ENCODE data around the gene HDLBP. TPM values are rescaled to one million over a fixed set of nuclear protein-coding genes. Genes with fewer than 3 reads are reported as not detected.
"Not testable (repeated sequence)": the region's sequence is repeated elsewhere in the genome, so short reads cannot be mapped to it uniquely, and the experiment has no call there.

The HDLBP gene
- total RNA-seq, 1 donor, result 121 TPM

DNA sequence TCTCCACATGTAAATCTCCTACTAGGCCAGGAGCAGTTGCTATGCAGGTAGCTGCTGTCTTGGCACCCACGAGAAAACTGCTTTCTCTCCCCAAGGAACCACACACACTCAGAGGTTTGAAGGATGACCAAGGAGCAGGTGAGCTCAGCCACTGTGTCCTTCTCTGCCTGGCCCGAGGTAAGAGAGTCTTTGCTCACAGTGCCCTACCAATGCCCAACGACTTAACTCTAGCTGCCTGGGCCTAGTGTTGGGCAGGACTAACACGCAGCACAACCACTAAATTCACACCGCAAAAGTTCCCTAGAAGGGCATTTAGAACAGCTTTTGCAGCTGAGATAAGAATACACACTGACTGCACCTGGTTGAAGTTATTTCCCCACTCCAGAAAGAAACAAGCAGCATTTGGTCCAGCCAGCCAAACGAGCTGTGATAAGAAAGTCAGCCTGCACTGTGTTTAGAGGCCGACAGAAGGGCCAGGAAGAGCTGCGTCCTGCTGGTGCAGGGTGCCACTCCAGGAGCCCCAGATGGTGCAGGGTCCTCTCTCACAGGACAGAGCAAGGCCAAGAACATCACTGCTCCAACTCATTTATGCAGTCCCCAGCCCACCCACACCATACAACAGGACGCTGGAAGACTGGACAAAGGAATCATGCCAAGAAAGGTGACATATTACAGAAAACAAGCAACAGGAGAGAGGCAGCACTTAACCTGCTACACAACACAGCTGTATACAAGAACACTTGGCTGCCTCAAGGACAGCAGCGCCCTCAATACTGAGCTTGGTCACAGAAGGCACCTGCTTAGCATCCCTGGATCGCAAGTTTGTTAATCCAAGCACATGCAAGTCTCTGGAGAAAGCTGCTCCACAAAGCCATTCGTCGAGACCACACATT is 12.5 kb downstream of the HDLBP start:
- no peaks in the 10 kb centered on the region for H3K27me3 ChIP-seq (ENCODE audit: insufficient read depth, low read length)
- H3K4me3 ChIP-seq (ENCODE audit: low read length), result no peak overlapping the region
- peaks cover 39% of the 10 kb centered on the region for H3K4me1 ChIP-seq (ENCODE audit: insufficient read depth, low read length)
- no peaks in the 10 kb centered on the region for H3K9me3 ChIP-seq (ENCODE audit: low read depth, low read length)

DNA sequence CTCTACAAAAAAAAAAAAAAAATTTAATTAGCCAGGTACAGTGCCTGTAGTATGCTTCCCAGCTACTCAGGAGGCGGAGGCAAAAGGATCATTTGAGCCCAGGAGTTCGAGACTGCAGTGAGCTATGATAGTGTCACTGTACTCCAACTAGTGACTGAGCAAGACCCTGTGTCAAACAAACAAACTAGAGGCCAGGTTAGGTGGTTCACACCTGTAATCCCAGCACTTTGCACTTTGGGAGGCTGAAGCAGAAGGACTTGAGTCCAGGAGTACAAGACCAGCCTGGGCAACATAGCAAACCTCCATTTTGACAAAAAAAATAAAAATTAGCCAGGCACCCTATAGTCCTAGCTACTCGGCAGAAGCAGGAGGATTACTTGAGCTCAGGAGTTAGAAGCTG is 13.4 kb downstream of the HDLBP start:
- Histone ChIP-seq H3K4me3 (ENCODE audit: low read length) (no peak overlapping the region), H3K9me3 (ENCODE audit: low read depth, low read length) (no peaks in the 10 kb centered on the region), H3K4me1 (ENCODE audit: insufficient read depth, low read length) (peaks cover 40% of the 10 kb centered on the region), H3K27me3 (ENCODE audit: insufficient read depth, low read length) (no peaks in the 10 kb centered on the region)

DNA sequence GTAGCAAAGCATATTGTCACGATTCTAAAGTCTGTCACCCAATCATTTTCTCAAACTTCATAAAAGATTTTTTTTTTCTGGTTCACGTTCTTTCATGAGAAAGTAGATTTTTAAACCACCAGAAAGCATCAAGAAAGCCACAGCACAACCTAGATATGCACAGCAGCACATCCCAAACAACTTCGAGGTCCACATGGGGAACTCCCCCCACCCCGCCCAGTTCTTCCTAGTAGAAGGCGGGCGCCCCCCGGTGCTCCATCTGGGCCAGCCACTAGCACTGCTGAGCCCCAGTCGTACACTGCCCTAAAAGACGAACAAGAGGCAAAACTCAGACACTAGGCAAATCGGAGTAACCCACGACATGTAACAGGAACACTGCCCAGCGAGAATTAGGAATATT is 15.5 kb downstream of the HDLBP start:
- Histone ChIP-seq H3K4me1 (ENCODE audit: insufficient read depth, low read length) (peaks cover 31% of the 10 kb centered on the region), H3K4me3 (ENCODE audit: low read length) (no peak overlapping the region), H3K9me3 (ENCODE audit: low read depth, low read length) (no peaks in the 10 kb centered on the region), H3K27me3 (ENCODE audit: insufficient read depth, low read length) (no peaks in the 10 kb centered on the region)

DNA sequence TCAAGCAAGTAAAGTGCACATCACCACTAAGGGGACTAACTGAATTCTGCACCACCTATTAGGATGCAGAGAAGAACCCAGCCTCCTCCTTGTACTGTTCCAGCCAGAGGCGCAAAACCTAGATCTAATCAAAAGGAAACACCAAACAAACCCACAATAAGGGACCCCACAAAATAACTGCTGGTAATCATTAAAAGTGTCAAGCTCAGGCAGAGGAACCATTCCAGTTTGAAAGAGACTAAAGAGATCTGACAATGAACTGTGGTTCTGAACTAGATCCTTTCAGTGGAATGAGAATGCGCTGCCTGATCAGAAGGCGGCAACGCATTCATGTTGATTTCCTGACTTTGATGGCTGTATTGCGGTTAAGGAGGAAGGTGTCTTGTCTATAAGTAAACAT is 16.8 kb downstream of the HDLBP start:
- H3K27me3 ChIP-seq (ENCODE audit: insufficient read depth, low read length), result no peaks in the 10 kb centered on the region
- H3K4me3 ChIP-seq (ENCODE audit: low read length), result no peak overlapping the region
- no peaks in the 10 kb centered on the region for H3K9me3 ChIP-seq (ENCODE audit: low read depth, low read length)
- H3K4me1 ChIP-seq (ENCODE audit: insufficient read depth, low read length), result peaks cover 27% of the 10 kb centered on the region

DNA sequence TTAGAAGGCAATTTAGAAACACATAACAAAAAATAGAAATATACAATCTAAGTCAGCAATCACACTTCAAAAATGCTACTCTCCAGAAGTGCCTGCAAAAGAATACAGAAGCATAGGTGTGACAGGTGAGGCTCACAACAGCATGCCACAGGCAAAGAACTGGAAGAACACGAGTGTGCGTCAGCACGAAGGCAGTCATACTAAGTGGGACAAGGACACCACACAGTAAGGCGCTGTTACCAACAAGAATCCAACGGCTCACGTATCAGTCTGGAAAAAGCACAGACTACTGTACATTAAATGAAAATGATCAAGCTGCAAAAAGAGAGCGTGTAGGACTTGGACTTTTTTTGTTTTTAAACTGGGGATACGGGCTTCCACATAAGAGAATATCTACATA is 18.7 kb downstream of the HDLBP start:
- Histone ChIP-seq H3K9me3 (ENCODE audit: low read depth, low read length) (no peaks in the 10 kb centered on the region), H3K27me3 (ENCODE audit: insufficient read depth, low read length) (no peaks in the 10 kb centered on the region), H3K4me1 (ENCODE audit: insufficient read depth, low read length) (peaks cover 31% of the 10 kb centered on the region), H3K4me3 (ENCODE audit: low read length) (no peak overlapping the region)

DNA sequence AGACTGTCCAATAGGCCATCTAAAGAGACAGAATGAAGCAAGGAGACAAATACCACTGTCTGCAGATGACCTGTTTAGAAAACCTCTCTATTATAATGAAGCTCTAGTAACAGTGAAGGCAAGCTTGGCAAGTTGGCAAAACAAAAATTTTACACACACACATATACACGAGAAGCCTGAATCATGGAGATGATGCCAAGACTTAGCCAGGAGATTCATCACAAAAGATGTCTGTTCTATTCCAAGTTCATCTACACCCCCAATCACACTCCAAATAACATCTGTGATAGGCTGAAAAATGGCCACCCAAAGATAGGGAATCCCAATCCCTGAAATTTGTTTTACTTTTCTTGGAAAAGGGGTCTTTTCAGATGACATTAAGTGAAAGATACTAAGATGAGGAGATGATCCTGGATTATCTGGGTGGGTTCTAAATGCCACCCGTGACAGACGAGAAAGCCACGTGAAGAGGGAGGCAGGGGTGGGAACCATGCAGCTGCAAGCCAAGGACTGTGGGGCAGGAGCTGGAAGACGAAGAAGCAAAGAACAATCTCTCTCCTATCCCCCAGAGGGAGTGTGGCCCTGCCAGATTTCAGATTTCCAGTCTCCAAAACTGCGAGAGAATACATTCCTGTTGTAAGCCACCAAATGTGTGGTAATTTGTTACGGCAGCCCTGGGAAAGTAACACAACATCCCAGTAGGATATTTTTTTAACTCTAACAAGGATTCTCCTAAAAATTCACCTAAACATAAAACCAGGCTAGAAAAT is 20.0 kb downstream of the HDLBP start:
- H3K4me1 ChIP-seq (ENCODE audit: insufficient read depth, low read length), result peaks cover 30% of the 10 kb centered on the region

DNA sequence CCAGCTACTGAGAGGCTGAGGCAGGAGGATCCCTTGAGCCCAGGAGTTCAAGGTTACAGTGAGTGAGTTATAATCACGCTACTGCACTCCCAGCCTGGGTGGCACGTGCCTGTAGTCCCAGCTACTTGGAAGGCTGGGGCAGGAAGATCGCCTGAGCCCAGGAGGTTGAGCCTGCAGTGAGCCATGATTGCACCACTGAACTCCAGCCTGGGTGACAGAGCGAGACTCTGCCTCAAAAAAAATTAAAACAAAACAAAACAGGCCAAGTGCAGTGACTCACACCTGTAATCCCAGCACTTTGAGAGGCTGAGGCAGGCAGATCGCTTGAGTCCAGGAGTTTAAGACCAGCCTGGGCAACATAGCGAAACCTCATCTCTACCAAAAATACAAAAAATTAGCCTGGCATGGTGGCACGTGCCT is 22.1 kb downstream of the HDLBP start:
- H3K27me3 ChIP-seq (ENCODE audit: insufficient read depth, low read length); H3K4me3 ChIP-seq (ENCODE audit: low read length); H3K9me3 ChIP-seq (ENCODE audit: low read depth, low read length): not testable (repeated sequence)
- peaks cover 14% of the 10 kb centered on the region for H3K4me1 ChIP-seq (ENCODE audit: insufficient read depth, low read length)

More for the DNA sequence above, 20.0 kb downstream of the HDLBP start:
- no peaks in the 10 kb centered on the region for H3K9me3 ChIP-seq (ENCODE audit: low read depth, low read length)
- H3K27me3 ChIP-seq (ENCODE audit: insufficient read depth, low read length), result no peaks in the 10 kb centered on the region
- no peak overlapping the region for H3K4me3 ChIP-seq (ENCODE audit: low read length)

DNA sequence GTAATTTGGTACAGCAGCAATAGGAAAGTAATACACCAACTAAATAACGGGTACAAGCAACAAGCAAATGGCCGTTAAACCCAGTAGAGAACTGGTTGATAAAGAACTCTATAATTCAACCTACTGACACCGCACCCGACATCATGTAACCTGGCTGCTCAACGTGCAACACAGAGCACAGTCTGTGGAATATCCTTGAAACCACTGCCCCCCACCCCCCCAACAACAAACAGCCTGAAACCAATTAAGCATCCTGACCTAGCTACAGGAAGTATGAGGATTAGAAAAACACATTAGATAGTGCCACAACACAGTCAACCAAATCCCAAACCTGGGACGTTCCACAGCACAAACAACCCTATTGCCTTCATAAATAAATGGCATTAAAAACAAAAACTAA is 23.5 kb downstream of the HDLBP start:
- Histone ChIP-seq H3K4me1 (ENCODE audit: insufficient read depth, low read length) (peaks cover 14% of the 10 kb centered on the region), H3K4me3 (ENCODE audit: low read length) (no peak overlapping the region), H3K9me3 (ENCODE audit: low read depth, low read length) (no peaks in the 10 kb centered on the region), H3K27me3 (ENCODE audit: insufficient read depth, low read length) (no peaks in the 10 kb centered on the region)

DNA sequence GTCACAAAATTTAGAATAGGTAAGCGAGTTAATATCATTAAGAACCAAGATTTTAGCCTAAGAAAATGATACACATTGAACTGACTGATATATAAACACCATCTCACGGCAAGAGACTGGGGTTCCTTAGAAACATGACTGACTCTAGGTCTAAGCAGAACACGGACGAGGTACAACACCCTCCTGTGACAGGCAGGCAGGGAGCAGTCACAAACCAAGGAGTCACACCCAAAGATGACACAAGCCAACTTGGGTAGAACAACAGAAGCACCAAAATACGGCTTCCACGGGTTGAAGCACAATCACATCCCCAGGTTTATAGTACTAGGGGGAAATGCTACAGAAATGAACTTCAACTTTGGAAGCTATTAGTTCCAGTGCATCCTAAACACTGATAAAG is 24.3 kb downstream of the HDLBP start:
- Histone ChIP-seq H3K4me3 (ENCODE audit: low read length) (no peak overlapping the region), H3K4me1 (ENCODE audit: insufficient read depth, low read length) (peaks cover 10% of the 10 kb centered on the region), H3K27me3 (ENCODE audit: insufficient read depth, low read length) (no peaks in the 10 kb centered on the region), H3K9me3 (ENCODE audit: low read depth, low read length) (no peaks in the 10 kb centered on the region)

DNA sequence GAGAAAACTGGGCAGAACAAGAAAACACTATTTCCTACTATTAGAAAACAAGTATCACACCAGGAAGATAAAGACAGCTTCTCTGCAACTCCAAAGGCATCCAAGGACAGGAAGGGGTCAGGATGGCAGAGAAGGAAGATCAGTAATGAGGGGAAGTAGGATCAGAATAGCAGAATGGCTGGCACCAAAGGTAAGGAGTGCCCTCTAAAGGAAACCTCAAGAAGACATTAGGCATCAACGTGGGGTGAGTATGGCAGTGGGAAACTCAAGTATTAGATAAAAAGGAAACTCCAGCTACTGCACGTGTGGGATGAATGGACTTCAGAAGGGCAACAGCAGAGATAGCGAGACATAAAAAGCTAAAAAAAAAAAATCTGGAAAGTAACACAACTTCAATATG is 25.9 kb downstream of the HDLBP start:
- Histone ChIP-seq H3K9me3 (ENCODE audit: low read depth, low read length) (no peaks in the 10 kb centered on the region), H3K27me3 (ENCODE audit: insufficient read depth, low read length) (no peaks in the 10 kb centered on the region), H3K4me1 (ENCODE audit: insufficient read depth, low read length) (peaks cover 11% of the 10 kb centered on the region), H3K4me3 (ENCODE audit: low read length) (no peak overlapping the region)

DNA sequence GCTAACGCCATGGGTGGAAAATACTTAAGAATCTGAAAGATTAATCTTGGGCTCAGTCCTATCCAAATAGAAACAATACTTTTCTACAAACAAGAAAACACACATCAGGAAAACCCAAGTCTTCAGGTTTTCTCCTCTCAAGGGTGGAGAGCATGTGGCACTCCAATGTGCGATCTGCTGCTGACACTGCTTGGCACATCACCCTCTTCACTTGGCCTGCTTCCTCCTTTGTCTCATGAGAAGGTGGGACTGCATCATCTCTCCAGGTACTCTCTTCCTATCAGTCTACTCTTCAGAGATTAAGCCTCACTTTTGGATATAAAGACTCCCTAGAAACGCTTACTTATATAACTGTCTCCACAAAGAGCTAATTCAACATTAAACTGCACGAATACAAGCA is 26.4 kb downstream of the HDLBP start:
- Histone ChIP-seq H3K9me3 (ENCODE audit: low read depth, low read length) (no peaks in the 10 kb centered on the region), H3K27me3 (ENCODE audit: insufficient read depth, low read length) (no peaks in the 10 kb centered on the region), H3K4me3 (ENCODE audit: low read length) (no peak overlapping the region), H3K4me1 (ENCODE audit: insufficient read depth, low read length) (peaks cover 14% of the 10 kb centered on the region)

DNA sequence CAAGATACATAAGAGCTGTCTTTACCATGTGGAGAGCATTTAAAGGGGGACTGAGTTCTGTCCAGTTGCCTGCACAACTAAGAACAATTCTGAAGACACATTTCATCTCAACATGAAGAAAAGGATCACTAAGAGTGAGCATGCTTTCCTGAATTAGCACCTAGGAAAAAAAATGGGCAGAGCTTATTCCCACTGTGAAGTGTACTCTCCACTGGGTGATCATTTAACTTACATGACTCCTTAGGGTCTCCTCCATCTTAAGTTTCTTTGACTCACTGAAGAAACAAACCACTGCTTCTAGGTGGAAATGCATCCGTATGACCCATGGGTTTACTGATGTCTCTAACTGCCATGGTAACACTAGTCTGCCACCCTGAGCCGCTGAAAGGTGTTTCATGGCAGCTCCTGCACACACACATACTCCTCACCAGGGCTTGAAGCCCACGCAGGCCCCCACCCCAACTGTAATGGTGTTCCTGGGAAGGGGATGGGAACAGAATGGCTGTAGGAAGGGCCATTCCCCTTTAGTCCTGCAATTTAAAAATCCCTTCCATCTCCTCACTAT is 27.1 kb downstream of the HDLBP start:
- Histone ChIP-seq H3K9me3 (ENCODE audit: low read depth, low read length) (no peaks in the 10 kb centered on the region), H3K4me1 (ENCODE audit: insufficient read depth, low read length) (peaks cover 14% of the 10 kb centered on the region), H3K27me3 (ENCODE audit: insufficient read depth, low read length) (no peaks in the 10 kb centered on the region), H3K4me3 (ENCODE audit: low read length) (no peak overlapping the region)

DNA sequence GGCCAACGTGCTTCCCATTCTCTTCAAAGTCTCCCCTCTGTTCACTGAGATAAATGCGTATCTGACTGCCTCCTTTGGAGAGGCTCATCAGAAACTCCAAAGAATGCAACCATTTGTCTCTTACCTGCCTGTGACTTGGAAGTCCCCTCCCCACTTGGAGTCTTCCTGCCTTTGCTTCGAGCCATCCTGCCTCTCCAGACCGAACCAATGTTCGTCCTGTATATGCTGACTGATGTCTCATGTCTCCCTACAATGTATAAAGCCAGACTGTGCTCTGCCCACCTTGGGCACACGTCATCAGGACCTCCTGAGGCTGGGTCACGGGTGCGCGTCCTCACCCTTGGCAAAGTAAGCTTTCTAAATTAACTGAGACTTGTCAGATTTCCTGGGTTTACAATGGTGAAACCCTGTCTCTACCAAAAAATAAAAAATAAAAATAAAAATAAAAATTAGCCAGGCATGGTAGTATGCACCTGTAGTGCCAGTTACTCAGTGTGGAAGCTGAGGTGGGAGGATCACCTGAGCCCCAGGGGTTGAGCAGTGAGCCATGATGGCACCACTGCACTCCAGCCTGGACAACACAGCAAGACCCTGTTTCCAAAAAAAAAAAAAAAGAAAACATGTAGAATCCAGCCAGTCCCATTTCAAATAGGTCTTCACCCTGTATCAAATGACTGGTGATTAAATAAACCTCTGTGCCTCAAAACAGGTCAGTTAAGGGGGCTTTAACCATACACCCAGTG is 29.0 kb downstream of the HDLBP start:
- Histone ChIP-seq H3K9me3 (ENCODE audit: low read depth, low read length) (no peaks in the 10 kb centered on the region), H3K27me3 (ENCODE audit: insufficient read depth, low read length) (no peaks in the 10 kb centered on the region), H3K4me3 (ENCODE audit: low read length) (no peak overlapping the region), H3K4me1 (ENCODE audit: insufficient read depth, low read length) (peaks cover 9% of the 10 kb centered on the region)

DNA sequence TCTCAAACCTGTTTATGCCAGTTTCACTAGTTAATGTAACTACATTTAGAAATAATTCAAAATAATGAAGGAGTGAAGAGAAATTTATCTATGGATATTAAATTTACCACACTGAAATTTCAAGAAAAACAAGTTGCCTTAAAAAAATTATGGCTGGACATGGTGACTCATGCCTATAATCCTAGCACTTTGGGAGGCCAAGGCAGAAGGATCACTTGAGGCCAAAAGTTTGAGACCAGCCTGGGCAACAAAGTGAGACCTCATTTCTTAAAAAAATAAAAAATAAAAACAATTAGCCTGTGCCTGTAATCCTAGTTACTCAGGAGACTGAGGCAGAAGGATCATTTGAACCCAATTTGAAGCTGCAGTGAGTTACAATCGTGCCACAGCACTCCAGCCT is 29.9 kb downstream of the HDLBP start:
- H3K9me3 ChIP-seq (ENCODE audit: low read depth, low read length), result no peaks in the 10 kb centered on the region
- H3K4me3 ChIP-seq (ENCODE audit: low read length), result no peak overlapping the region
- H3K4me1 ChIP-seq (ENCODE audit: insufficient read depth, low read length), result peaks cover 9% of the 10 kb centered on the region
- no peaks in the 10 kb centered on the region for H3K27me3 ChIP-seq (ENCODE audit: insufficient read depth, low read length)

DNA sequence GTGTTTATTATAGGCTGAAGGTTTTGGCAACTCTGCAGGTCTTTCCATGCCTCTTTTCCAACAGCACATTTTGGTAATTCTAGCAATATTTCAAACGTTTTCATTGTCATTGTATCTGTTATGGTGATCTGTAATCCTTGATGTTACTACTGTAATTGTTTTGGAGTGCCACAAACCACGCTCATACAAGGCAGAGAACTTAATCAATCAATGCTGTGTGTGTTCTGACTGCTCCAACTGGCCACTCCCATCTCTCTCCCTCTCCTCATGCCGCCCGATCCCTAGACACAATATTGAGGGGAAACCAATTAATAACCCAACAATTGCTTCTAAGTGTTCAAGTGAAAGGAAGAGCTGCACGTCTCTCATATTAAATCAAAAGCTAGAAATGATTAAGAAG is 32.9 kb downstream of the HDLBP start:
- H3K4me3 ChIP-seq (ENCODE audit: low read length), result no peak overlapping the region
- H3K4me1 ChIP-seq (ENCODE audit: insufficient read depth, low read length), result peaks cover 4% of the 10 kb centered on the region
- no peaks in the 10 kb centered on the region for H3K9me3 ChIP-seq (ENCODE audit: low read depth, low read length)
- no peaks in the 10 kb centered on the region for H3K27me3 ChIP-seq (ENCODE audit: insufficient read depth, low read length)
